Mesenteric fat pad (tissue), 1 donor: Measurements from ENCODE around the gene LCLAT1. TPM values are rescaled to one million over a fixed set of nuclear protein-coding genes. Genes with fewer than 3 reads are reported as not detected.
"Not testable (repeated sequence)": the region's sequence is repeated elsewhere in the genome, so short reads cannot be mapped to it uniquely, and the experiment has no call there.

Source experiments
- DNase-seq: peaks from one replicate; pipeline ENCODE4 v3.0.0-alpha.2; 2020; ENCODE audit warnings: low spot score
- total RNA-seq: library from RNA; stranded (reverse); fragmentation: NEBNext Ultra II Directional; extraction: Animal tissue kit (Norgen Biotek cat#: 25700); gene quantifications from one replicate; pipeline ENCODE4 v1.2.1, GENCODE V29; 2021
- donor health status: DM: yes; HTN: yes; CAD: no.

LCLAT1 gene
- total RNA-seq, 1 donor from 2014 or later = 10.9 TPM

DNA sequence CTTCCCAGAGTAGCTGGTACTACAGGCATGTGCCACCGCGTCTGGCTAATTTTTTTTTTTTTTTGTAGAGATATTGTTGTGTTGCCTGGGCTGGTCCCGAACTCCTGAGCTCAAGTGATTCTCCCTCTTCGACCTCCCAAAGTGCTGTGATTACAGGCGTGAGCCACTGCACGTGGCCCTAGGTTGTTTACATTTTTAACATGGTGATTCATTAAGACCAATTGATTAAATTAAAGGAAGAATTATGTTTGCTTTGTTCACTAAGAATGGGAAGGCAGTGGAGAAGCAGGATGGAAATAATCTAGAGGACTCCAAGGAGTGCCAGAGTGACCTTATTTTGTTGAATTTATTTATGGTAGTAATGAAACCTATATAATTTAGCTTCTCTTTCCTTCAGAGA lies 7.5 kb downstream of the LCLAT1 start:
- DNase-seq = no peak

DNA sequence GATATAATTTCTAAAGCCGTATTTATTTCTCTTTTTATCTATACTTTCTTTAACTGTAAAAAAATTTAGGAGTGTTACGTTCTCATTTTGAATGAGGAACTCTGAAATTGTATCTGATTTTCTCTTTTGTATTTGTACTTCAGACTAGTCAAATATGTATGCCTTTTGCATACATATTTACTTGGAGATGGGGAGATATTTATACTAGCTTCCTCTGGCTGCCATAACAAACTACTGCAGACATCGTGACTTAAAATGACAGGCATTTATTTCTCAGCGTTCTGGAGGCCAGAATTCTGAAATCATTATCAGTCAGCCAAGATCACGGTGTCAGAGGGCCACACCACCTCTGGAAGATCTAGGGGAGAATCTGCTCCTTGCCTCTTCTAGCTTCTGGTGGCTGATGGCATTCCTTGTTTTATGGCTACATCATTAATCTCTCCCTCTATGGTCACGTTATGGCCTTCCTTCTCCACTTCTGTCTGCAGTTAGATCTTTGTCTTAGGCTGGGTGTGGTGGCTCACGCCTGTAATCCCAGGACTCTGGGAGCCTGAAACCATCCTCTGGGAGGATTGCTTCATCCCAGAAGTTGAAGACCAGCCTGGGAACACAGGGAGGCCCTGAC lies 8.2 kb downstream of the LCLAT1 start:
- DNase-seq = no peak

DNA sequence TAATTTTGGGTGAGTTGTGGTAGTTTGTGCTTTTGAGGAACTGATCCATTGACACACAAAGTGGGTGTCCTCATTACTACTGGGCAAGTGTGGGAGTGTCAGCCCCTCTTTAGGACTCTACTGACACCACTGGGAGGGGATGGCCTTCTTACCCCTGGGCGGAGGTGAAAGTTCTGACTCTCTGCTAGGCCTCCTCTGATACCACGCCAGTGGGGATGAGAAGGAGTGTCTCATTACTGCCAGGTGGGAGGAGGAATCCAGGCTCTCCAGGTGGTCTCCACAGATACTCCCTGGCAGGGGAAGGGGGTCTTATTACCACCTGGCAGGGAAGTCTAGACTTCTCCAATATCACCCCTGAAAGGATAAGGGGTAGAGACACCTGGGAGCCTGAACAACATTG lies 9.1 kb downstream of the LCLAT1 start:
- no peak for DNase-seq

DNA sequence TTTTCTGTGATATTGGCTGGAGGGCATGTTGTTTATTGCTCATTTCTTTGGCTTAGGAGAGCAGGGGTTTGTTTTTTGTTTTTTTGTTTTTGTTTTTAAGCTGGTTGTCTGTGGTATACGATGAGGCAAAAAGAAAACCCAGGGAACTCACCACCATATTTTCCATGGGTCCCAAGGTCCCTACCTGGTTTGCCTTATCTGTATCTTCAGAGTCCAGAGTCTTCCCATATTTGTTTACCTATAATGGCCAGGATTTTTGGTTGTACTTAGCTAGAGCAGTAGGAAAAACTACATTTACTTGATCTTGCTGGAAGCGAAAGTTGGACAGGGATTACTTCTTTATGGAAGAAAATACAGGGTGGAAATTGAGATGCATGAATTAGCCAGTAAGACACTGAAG lies 9.5 kb downstream of the LCLAT1 start:
- no peak for DNase-seq

DNA sequence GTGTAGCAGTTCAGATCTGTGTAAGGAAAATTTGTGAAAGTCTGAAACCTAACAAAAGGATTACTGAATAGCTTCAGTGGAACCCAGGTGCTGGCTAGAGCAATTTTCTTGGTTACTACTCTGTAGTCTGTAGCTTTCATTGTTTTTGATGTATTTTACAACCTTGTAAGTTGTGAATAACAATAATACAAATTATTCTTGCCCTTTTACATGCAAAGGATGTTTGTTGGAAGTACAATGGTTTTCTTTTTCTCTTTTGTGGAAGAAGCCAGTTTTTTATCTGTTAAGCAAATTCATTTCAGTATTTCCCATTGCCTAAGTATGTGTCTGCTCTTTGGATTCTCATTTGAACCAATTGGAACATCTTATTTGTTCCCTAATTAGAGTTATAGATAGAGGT lies 10.2 kb downstream of the LCLAT1 start:
- DNase-seq = no peak

DNA sequence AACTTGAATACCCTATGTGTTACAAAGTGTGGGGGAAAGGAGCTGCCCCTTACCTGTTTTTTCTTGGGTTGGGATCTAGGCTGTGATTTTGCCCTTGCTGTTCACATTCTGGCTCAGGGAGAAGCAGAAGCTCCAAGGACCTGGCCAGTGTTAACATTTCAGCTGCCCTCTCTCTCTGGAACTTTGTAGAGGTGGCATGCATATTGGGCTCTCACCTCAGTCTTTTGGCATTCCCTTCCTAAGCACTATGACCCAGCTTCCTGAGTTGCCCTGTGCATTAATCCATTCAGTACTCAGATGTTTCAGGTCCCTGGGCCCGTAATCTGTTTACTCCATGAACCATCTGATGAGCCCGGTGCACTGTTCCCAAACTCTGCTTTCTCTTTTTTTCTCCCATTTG lies 12.1 kb downstream of the LCLAT1 start:
- DNase-seq = no peak

DNA sequence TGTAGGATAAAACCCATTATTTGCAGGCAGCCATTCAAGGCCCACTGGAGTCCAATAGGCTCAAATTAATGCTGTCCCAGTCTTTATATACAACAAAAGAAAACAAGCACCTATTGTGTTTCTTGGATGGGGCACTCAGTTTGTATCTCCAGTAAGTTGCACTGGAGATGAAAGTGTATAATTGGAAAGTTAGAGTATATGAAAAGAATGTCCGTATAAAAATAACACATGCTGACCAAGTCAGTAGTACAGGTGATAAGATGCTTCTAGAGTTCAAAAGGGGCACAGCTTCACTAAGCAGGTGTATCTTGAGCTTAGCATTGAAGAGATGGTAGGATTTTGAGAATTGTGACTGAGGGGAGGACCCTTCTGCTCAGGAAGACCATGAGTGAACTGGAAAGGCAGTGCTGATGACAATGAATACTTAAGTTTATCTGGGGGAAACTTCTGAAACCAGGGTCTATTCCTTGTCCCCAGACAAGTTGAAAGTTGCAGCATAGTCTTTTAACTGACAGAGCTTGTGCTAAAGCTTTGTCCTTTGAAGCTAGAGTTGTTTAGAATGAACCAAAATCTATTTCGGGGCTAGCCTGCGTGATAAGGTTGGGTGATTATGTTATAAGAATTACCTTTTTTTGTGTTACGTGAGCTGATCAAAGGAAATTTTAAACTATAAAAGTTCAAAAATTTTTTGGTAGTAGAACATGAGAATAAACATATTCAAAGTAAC lies 15.2 kb downstream of the LCLAT1 start:
- no peak for DNase-seq

DNA sequence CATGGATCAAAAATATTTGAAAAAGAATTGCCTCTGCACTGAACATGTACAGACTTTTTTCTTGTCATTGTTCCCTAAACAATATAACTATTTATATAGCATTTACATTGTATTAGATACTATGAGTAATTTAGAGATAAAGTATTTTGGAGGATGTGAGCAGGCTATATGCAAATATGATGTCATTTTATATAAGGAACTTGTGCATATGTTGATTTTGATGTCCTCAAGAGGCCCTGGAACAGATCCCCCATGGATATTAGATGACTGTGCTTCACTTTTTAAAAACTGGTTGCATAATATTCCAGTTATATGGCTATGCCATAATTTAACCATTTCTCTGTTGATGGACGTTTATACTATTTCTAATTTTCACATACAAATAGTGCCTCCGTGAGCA lies 16.5 kb downstream of the LCLAT1 start:
- DNase-seq = no peak

DNA sequence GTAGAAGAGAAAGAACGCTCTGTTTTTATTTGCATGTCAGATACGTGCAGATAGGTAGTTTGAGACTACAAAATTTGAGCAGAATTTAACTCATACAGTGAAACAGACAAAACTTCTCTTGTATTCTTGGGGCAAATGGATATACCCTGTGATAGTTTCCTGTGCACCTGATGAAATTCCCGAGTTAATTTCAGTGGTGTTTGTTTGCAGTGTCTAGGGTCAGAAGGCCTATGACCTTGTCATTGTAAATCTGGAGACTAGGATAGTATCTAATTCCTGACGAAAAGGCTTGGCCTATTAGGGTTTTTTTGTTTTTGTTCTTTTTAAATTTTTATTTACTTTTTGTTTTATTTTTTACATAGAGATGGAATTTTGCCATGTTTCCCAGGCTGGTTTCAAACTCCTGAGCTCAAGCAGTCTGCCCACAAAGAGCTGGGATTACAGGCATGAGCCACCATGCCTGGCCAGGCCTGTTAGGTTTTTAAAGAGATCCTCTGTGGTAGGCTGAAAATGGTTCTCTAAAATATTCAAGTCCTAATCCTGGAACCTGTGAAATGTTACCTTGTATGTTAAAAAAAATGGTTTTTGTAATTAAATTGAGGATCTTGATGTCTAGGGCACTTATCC lies 17.6 kb downstream of the LCLAT1 start:
- DNase-seq = no peak

DNA sequence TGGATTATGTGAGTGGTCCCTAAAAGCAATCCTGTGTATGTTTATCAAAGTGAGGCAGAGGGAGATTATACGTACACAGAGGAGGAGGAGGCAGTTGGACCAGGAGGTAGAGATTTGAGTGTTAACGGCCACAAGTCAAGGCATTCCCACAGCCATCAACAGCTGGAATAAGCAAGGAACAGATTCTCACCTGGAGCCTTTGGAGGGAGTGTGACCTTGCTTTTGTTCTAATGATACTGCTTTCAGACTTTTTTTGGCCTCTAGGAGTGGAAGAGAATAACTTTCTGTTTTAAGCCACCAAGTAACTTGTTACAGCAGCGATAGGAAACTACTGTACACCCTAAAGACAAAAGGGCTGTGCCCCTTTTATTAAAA lies 18.1 kb downstream of the LCLAT1 start:
- no peak for DNase-seq

DNA sequence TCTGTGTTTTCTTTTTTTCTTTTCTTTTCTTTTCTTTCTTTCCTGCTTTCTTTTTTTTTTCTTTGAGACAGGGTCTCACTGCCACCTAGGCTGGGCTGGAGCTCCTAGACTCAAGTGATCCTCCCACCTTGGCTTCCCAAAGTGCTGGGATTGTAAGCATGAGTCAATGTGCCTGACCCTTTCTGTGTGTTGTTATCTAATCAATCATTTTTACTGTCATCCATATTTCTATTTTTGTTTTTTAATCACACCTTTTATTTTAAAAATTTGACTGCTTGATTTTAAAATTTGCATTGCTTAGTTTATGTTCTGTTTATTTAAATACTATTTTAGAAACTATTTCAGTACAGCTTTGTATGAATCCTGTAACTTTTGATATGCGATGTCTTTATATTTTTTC lies 19.2 kb downstream of the LCLAT1 start:
- no peak for DNase-seq

DNA sequence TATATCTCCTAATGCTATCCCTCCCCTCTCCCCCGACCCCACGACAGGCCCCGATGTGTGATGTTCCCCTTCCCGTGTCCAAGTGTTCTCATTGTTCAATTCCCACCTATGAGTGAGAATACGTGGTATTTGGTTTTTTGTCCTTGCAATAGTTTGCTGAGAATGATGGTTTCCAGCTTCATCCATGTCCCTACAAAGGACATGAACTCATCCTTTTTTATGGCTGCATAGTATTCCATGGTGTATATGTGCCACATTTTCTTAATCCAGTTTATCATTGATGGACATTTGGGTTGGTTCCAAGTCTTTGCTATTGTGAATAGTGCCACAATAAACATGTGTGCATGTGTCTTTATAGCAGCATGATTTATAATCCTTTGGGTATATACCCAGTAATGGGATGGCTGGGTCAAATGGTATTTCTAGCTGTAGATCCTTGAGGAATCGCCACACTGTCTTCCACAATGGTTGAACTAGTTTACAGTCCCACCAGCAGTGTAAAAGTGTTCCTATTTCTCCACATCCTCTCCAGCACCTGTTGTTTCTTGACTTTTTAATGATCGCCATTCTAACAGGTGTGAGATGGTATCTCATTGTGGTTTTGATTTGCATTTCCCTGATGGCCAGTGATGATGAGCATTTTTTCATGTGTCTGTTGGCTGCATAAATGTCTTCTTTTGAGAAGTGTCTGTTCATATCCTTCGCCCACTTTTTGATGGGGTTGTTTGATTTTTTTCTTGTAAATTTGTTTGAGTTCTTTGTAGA lies 20.2 kb downstream of the LCLAT1 start:
- not testable (repeated sequence) for DNase-seq

DNA sequence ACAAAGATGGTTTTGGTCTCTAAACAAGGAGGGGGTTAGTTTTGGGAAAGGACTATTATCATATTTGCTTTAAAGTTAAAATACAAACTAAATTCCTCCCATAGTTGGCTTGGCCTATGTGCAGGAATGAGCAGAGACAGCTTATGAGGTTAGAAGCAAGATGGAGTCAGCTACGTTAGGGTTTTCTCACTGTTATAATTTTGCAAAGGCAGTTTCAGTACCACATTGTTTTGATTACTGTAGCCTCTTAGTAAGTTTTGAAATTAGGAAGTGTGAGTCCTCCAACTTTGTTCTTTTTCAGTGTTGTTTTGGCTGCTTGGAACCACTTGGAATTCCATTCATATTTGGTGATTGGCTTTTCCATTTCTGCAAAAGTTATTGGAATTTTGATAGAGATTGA lies 23.4 kb downstream of the LCLAT1 start:
- no peak for DNase-seq

DNA sequence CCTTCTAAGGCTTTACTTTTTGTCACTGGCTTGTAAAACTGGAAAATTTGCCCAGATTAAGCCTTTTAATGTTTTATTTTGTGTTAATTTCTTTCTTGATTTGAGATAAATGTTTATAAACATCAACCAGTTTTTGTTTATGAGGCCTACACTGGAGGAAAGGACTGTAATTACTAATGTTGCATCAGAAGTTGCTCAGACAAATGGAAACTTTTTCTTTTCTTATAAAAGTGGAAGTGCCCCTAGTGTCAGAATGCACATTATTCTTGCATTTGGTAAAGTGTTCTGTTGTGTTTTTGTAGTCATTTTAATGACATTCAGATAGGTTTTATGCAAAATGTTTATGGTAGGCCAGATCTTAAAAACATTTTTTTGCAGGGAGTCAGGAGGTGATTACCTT lies 25.3 kb downstream of the LCLAT1 start:
- no peak for DNase-seq

DNA sequence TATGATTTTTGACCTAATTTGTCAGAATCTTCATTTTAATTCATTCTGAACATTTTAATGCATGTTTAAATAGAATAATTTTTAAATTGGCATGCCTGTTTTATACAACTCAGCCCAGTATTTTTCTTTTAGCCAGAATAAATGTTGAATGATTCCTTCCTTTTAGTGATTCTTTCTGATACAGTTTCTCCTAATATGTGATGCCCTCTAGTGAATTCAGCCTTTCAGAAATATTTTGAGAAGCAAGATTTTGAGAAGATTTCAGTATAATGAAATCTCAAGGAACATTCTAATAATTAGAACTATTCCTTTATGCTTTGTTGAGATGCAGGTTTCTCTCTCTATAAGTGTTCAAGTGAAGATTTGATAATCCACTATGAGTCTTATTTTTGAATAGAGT lies 28.5 kb downstream of the LCLAT1 start:
- no peak for DNase-seq

DNA sequence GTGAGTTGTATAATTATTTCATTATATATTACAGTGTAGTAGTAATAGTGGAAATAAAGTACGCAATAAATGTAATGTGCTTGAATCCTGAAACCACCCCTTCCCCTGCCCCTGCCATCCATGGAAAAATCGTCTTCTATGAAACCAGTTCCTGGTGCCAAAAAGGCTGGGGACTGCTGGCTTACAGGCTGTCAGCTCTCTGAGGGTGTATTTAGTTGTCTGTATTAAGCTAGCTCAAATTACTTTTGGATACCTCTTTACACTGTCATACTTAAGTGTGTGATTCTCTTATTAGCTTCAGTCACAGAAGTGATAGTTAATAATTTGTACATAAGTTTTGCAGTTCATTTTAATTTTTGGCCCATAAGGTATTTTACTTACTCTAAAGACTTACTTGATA lies 29.6 kb downstream of the LCLAT1 start:
- DNase-seq = no peak

DNA sequence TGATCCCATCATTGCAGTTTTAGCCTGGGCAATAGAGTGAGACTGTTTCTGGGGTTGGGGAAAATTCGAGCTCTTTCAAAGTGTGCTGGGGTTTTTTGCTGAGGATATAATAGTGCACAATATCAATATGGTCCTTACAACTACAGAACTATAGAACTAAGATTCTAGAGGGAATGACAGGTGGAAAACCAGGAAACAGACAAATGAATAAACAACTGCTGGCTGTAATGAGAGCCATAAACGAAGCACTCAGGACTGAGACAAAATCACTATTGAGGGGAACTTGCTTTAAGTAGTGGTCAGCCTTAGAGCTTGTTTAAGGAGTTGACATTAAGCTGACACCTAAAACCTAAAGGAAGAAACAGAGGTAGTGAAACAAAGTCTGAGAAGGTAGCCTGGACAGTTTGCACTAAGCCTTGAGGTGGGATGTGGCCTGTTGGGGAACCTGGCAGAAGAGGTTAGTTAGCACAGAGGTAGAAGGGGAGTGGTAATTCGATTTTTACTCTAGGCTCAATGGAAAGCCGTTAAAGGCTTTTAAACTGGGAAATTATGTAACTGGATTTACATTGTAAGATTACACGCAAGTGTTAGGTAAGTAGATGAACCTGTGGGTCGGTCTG lies 33.8 kb downstream of the LCLAT1 start:
- no peak for DNase-seq

DNA sequence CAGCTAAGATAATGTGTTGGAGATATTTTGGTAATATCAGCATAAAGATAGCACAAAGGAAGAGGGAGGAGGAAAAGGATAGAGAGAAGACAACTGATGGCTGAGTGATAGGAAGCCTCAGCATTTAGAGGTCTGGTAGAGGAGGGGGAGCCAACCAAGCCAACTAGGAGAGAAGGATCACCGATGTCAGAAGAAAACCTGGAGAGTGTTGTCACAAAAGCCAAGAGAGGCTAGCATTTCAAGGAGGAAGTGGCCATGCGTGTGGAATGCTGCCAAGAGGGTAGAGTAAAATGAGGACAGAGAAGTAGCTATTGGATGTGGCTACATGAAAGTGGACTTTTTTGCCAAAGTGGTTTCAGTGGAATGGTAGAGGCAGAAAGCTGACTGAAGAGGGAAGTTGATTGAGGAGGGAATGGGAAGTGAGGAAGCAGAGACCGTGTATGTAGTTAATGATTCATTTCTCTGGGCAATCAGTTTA lies 34.3 kb downstream of the LCLAT1 start:
- no peak for DNase-seq

DNA sequence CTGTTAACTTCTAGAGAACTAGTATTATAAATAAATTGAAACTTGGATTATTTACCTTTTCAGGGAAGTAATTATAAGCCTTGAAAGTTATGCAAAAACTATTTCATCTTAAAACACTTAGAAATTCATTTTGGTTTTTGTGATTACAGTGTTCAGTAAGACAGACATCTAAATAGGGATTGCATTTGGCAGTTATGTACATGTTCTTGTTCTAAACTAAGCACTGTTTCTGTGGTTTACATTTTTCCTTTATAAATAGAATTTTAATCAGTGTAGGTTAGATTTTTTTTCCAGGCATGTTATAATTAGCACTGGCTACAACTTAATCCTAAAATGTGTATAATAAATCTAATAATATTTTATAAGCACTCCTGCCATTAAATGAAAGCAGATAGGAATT lies 35.0 kb downstream of the LCLAT1 start:
- DNase-seq = no peak

DNA sequence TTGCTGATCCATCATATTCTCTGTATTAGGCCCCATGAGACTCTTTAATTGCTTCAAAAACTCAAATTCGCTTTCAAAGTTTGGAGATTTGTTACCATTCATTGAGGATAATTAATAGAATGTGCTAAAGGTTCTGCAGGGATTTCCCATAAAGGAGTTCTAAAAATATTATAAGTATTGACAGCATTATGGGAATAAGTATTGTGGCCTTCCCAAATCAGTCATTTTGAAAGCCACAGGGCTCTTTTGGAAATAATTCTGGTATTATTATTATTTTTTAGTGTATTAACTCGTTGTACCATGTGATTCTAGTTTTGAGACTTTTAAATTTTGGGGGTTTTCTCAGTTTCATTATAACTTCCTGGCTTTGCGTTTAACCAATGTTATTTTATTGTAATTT lies 37.1 kb downstream of the LCLAT1 start:
- DNase-seq = no peak

DNA sequence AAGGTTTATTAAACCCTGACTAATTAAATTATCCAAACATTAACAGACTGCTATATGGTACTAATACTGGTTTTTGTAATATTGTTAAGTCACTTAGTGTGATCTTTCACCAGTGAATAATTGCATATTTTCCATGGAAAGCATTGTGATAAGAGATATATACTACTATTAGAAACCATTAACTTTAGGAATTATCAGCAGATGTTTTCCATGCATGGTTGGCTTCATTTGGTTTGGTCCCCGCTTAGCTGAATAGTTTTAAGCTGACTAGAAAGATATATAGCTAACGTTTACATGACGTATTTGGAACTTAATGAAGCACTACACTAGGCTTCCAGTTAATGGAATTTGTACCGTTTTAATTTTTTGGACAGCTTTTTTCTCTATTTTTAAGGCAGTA lies 37.9 kb downstream of the LCLAT1 start:
- no peak for DNase-seq

DNA sequence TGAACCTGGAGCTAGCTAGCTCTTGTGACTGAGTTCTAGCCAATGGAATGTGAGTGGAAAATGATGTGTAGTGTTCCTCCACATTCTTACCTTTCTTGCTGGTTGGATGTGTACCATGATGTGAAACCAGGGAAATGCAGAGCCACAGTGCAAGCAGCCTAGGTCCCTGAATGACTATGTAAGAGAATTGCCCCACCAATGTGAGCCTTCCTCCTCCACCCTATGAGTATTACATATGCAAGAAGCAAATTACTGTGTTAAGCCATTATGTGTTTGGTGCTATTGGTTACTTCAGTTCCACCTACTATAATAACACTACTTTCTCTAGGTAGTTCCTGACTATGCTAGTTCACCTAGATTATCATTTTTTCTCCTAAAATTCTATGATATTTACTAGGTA lies 39.6 kb downstream of the LCLAT1 start:
- no peak for DNase-seq
